Endothelial cell of umbilical vein (primary cell): Measurements from ENCODE around the gene YJU2. TPM values are rescaled to one million over a fixed set of nuclear protein-coding genes. Genes with fewer than 3 reads are reported as not detected.

ENCODE experiments used
- BruUV-seq: library from RNA; stranded (reverse); fragments of 400-500 nt; replicated peaks from 2 replicates; lab custom pipeline; 2021; lab: Mats Ljungman, UMichigan
- CTCF ChIA-PET: fragments of 300-600, 350-600 bp; sonication (Branson Sonifier 250); formaldehyde crosslinking; loops from one replicate; lab custom pipeline; 2021; ENCODE audit warnings: antibody characterized with exemption, inconsistent platforms; lab: Charles Lee
- POLR2A ChIA-PET: fragments of 300-600, 350-600 bp; sonication (Branson Sonifier 250); formaldehyde crosslinking; loops from one replicate; lab custom pipeline; 2021; ENCODE audit warnings: antibody characterized with exemption, inconsistent platforms; lab: Charles Lee
- DNase-seq: peaks from one replicate; pipeline ENCODE4 v3.0.0-alpha.2; 2011; ENCODE audit warnings: low read depth, low spot score
- FAIRE-seq: peaks from 2 replicates; lab custom pipeline; 2011; peaks lifted over from hg19 to GRCh38; lab: Jason Lieb, UNC
- H2AFZ ChIP-seq: 2 replicates; pipeline ENCODE4 v1.6.0; 2012; ENCODE audit warnings: low read depth, low read length, control low read depth, inconsistent platforms
- H3K27ac ChIP-seq: 2 replicates; pipeline ENCODE4 v1.5.1; 2011; ENCODE audit warnings: low read depth, mild to moderate bottlenecking, control low read depth, low read length, moderate library complexity; ENCODE audit not compliant: insufficient read depth
- H3K27me3 ChIP-seq, 2 experiments: 2 replicates each; pipeline versions ENCODE4 v1.6.0 to v1.6.1; 2011; ENCODE audit warnings: low read length in 2 of 2, mixed read lengths in 1 of 2; ENCODE audit not compliant: control insufficient read depth in 2 of 2, insufficient read depth in 2 of 2
- H3K36me3 ChIP-seq, 2 experiments: 2 replicates in 1 of 2; 3 replicates in 1 of 2; pipeline ENCODE4 v1.5.1; 2011; ENCODE audit warnings: low read length in 2 of 2, mild to moderate bottlenecking in 1 of 2, moderate library complexity in 1 of 2; ENCODE audit not compliant: control insufficient read depth in 2 of 2, insufficient read depth in 2 of 2; ENCODE audit errors: extremely low read depth in 1 of 2
- H3K4me1 ChIP-seq: 3 replicates; pipeline ENCODE4 v1.5.1; 2011; ENCODE audit warnings: mild to moderate bottlenecking, low read length; ENCODE audit not compliant: control insufficient read depth, insufficient read depth; ENCODE audit errors: extremely low read depth
- H3K4me2 ChIP-seq: 2 replicates; pipeline ENCODE4 v1.6.1; 2011; ENCODE audit warnings: low read length, control low read depth, mixed read lengths; ENCODE audit not compliant: insufficient read depth
- H3K4me3 ChIP-seq, 3 experiments: fragments of 200-600 bp in 1 of 3; sonication (generic), shearing (Covaris generic) in 1 of 3; replicated peaks in 1 of 3; 2 replicates each; pipeline ENCODE4 v1.5.1; 2011 to 2016; ENCODE audit warnings: control low read depth in 3 of 3, low read length in 3 of 3, mild to moderate bottlenecking in 2 of 3, inconsistent platforms in 1 of 3, low read depth in 1 of 3, moderate library complexity in 1 of 3; ENCODE audit not compliant: insufficient read depth in 1 of 3
- H3K79me2 ChIP-seq: 2 replicates; pipeline ENCODE4 v1.6.0; 2012; ENCODE audit warnings: low read length, inconsistent platforms; ENCODE audit not compliant: control insufficient read depth, insufficient read depth
- H3K9ac ChIP-seq: replicated peaks from 2 replicates; pipeline ENCODE3; 2011; ENCODE audit warnings: low read length, control low read depth; ENCODE audit not compliant: insufficient read depth; ENCODE audit errors: extremely low read depth
- H3K9me1 ChIP-seq: replicated peaks from 3 replicates; pipeline ENCODE4 v1.6.0; 2011; ENCODE audit warnings: mild to moderate bottlenecking, low read length; ENCODE audit not compliant: control insufficient read depth, insufficient read depth; ENCODE audit errors: extremely low read depth
- H3K9me3 ChIP-seq: replicated peaks from 2 replicates; pipeline ENCODE4 v1.5.1; 2012; ENCODE audit warnings: low read length, inconsistent platforms; ENCODE audit not compliant: control insufficient read depth, insufficient read depth
- H4K20me1 ChIP-seq: replicated peaks from 2 replicates; pipeline ENCODE3; 2011; ENCODE audit warnings: mild to moderate bottlenecking, low read length; ENCODE audit not compliant: control insufficient read depth, insufficient read depth; ENCODE audit errors: extremely low read depth
- EZH2 ChIP-seq: IDR thresholded peaks from 2 replicates; pipeline ENCODE4 v1.6.1; 2012; ENCODE audit warnings: borderline replicate concordance, low read depth, mild to moderate bottlenecking, moderate library complexity, low read length, inconsistent platforms; ENCODE audit not compliant: severe bottlenecking
- FOS ChIP-seq: IDR thresholded peaks from 2 replicates; pipeline ENCODE4 v1.6.1; 2011; ENCODE audit warnings: mild to moderate bottlenecking, low read length, moderate library complexity, borderline replicate concordance; ENCODE audit not compliant: insufficient read depth
- GATA2 ChIP-seq: IDR thresholded peaks from 2 replicates; pipeline ENCODE4 v1.7.0; 2011; ENCODE audit warnings: low read depth, mild to moderate bottlenecking, moderate library complexity, mixed read lengths, low read length; ENCODE audit not compliant: insufficient read length, insufficient read depth
- JUN ChIP-seq: IDR thresholded peaks from 2 replicates; pipeline ENCODE4 v1.6.1; 2011; ENCODE audit warnings: borderline replicate concordance, low read depth; ENCODE audit not compliant: insufficient read length, insufficient read depth
- MYC ChIP-seq: IDR thresholded peaks from one replicate; pipeline ENCODE4 v1.6.1; 2011; ENCODE audit warnings: mild to moderate bottlenecking, low read depth, low read length
- POLR2A ChIP-seq: IDR thresholded peaks from 2 replicates; pipeline ENCODE4 v1.6.1; 2012; ENCODE audit warnings: low read depth, mild to moderate bottlenecking, control low read depth, low read length
- POLR2AphosphoS5 ChIP-seq: IDR thresholded peaks from 2 replicates; pipeline ENCODE4 v1.6.1; 2012; ENCODE audit warnings: low read depth, mild to moderate bottlenecking, control low read depth, low read length, moderate library complexity; ENCODE audit not compliant: insufficient read depth
- dilution Hi-C: fragments of 300-500 bp; cut with MboI; formaldehyde crosslinking; loops from one replicate; pipeline ENCODE4 v1.15.0; 2019; ENCODE audit warnings: low sequenced_read_pairs; ENCODE audit not compliant: extremely low pct_ligation_motif_present
- intact Hi-C: fragments of 100-400 bp; cut with micrococcal nuclease; formaldehyde crosslinking; loops from one replicate; pipeline ENCODE4 v1.10.0; 2022
- polyA plus RNA-seq, 4 experiments: library from polyadenylated mRNA; depleted of rRNA in 3 of 4; stranded (reverse) in 3 of 4; unstranded in 1 of 4; fragments of >200 nt; gene quantifications; 2 replicates each; pipeline versions ENCODE4 v1.2.1 to v1.2.3, GENCODE V29; 2011 to 2012; ENCODE audit warnings: missing spikeins in 1 of 4
- total RNA-seq: library from RNA; stranded (reverse); gene quantifications from 2 replicates; pipeline ENCODE4 v1.2.3, GENCODE V29; 2021
- TF ChIP-seq, protein P1 (sequence below): IDR thresholded peaks from 2 replicates; pipeline ENCODE4 v1.6.1; 2011; ENCODE audit not compliant: insufficient read depth, insufficient read length
- TF ChIP-seq, protein P2 (sequence below), 2 donors: IDR thresholded peaks; 1 replicate in 1 of 2; 2 replicates in 1 of 2; pipeline ENCODE4 v1.5.1; 2011; ENCODE audit warnings: low read length in 2 of 2, mild to moderate bottlenecking in 2 of 2, moderate library complexity in 2 of 2, control low read depth in 1 of 2, inconsistent platforms in 1 of 2, low read depth in 1 of 2; ENCODE audit not compliant: insufficient read depth in 1 of 2; ENCODE audit errors: extremely low read depth in 1 of 2

The YJU2 gene
- total and polyA plus RNA-seq, 2 donors (not counting 3 experiments of a cell fraction or from before 2014, with no cell fraction given), result 20.7 to 21.5 TPM

DNA sequence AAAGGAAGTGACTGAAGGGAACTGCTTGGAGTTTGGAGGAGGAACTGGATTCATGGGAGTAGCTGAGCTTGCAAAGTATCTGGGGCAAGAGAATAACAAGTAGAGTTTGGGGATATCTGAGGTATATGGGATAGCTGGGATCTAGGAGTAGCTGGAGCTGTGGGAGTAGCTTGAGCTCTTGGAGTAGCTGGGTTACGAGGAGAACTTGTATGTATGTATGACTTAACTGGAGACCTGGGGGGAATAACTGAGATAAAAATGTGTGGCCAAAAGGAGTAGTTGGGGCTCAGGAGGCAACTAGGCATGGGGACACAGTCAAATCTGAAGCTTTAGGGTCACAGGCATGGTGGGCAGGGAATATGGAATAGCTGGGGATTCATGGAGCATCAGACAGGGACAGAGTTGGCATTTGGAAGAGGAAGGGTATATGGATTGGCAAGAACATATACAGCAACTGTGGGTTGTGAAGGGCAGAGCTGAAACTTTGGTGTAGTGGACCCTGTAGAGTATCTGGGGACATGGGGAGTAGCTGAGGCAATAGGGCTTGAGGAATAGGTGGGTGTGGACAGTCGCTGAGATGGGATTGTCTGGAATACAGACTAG lies 45.8 kb upstream of the YJU2 start:
- Histone ChIP-seq H3K4me1 (no peaks in the 10 kb centered on the region), H3K9me1 (no peaks in the 10 kb centered on the region), H3K4me3 (no peak overlapping the region), H3K9ac (no peak overlapping the region), H3K27ac (no peak overlapping the region), H3K36me3 (no peaks in the 10 kb centered on the region), H3K27me3 (peaks cover 6 to 12% of the 10 kb centered on the region in 2 experiments), H3K79me2 (no peaks in the 10 kb centered on the region), H2AFZ (no peak overlapping the region), H3K9me3 (no peaks in the 10 kb centered on the region), H3K4me2 (no peak overlapping the region), H4K20me1 (no peaks in the 10 kb centered on the region)
- ChIA-PET POLR2A (interaction anchor here (1.4 kb wide), 1 partner anchor 216 kb away, joined by 4 read pairs; the partner anchor contains the start of gene EEF2), CTCF (interaction anchor here (1.2 to 4.2 kb wide), 6 partner anchors 12 to 216 kb away, joined by 5 to 36 read pairs (median 10); partner anchors contain the start of gene EEF2)
- intact Hi-C loops (no loop called here), dilution Hi-C loops (no loop called here)
- DNase-seq (no peak), FAIRE-seq (no peak)
- no TSS peak for BruUV-seq
- TF ChIP-seq FOS, result no peak
- no peak for TF ChIP-seq EZH2
- no peak for TF ChIP-seq JUN
- TF ChIP-seq MYC, result no peak
- TF ChIP-seq POLR2A, result no peak
- TF ChIP-seq GATA2, result no peak
- TF ChIP-seq, protein P1, sequence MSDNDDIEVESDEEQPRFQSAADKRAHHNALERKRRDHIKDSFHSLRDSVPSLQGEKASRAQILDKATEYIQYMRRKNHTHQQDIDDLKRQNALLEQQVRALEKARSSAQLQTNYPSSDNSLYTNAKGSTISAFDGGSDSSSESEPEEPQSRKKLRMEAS, result no peak
- TF ChIP-seq, protein P2, sequence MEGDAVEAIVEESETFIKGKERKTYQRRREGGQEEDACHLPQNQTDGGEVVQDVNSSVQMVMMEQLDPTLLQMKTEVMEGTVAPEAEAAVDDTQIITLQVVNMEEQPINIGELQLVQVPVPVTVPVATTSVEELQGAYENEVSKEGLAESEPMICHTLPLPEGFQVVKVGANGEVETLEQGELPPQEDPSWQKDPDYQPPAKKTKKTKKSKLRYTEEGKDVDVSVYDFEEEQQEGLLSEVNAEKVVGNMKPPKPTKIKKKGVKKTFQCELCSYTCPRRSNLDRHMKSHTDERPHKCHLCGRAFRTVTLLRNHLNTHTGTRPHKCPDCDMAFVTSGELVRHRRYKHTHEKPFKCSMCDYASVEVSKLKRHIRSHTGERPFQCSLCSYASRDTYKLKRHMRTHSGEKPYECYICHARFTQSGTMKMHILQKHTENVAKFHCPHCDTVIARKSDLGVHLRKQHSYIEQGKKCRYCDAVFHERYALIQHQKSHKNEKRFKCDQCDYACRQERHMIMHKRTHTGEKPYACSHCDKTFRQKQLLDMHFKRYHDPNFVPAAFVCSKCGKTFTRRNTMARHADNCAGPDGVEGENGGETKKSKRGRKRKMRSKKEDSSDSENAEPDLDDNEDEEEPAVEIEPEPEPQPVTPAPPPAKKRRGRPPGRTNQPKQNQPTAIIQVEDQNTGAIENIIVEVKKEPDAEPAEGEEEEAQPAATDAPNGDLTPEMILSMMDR (IDR thresholded peaks at IDR 0.05; ENCODE audit: extremely low read depth in 1 of 2, insufficient read depth in 1 of 2, low read depth in 1 of 2, low read length in 2 of 2), result no peak
- TF ChIP-seq POLR2AphosphoS5, result no peak
